OCI-M2 (cell line): Measurements from ENCODE around the gene TUFT1.

Experiments
- DNase-seq: peaks from one replicate; lab custom pipeline; 2025; ENCODE audit not compliant: unreplicated experiment; lab: John Stamatoyannopoulos, UW

The TUFT1 gene

DNA sequence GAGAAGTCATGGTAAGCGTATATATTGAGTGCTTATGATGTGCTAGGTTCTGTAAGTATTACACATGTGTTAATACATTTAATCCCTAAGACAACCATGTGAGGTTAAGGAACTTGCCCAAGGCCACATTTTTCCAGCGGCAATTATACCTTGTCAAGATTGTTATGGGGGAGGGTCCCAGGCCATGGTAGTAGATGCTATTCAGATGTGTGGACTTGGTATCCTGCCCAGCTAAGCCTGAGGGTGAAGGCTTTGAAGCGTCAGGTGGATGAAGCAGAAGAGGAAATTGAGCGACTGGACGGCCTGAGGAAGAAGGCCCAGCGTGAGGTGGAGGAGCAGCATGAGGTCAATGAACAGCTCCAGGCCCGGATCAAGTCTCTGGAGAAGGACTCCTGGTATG, 3.6 kb upstream of the TUFT1 start:
- no peak for DNase-seq

DNA sequence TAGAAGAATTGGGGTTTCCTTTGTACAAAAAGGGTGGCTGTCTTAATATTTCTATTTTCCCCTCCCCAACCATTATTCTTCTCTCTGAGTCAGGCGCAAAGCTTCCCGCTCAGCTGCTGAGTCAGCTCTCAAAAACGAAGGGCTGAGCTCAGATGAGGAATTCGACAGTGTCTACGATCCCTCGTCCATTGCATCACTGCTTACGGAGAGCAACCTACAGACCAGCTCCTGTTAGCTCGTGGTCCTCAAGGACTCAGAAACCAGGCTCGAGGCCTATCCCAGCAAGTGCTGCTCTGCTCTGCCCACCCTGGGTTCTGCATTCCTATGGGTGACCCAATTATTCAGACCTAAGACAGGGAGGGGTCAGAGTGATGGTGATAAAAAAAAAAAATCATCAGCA, 3.0 kb upstream of the TUFT1 start:
- DNase-seq, result no peak

GRCh38 chr1:151539321-151540020, 638 bp upstream of the TUFT1 start:
- no peak for DNase-seq

GRCh38 chr1:151540982-151541377, 871 bp downstream of the TUFT1 start:
- DNase-seq, result no peak

DNA sequence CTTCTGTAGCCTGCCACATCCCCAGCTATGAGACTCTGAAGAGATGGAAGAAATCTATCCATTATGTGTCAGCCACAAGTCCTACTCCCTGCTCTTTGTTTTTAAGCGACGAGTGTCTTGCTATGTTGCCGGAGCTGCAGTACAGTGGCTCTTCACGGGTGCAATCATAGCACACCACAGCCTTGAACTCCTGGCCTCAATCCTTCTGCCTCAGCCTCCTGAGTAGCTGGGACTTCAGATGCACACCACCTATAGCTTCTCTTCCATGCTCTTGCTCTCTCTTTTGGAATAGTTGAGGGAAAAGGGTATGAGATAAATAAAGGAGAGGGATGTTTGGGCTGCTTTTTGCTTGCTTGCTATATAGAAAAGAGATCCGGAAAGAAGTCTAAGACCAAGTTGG, 1.6 kb downstream of the TUFT1 start:
- DNase-seq, result no peak

GRCh38 chr1:151542710-151543129, 2.6 kb downstream of the TUFT1 start:
- DNase-seq, result no peak

- no peak for DNase-seq
Observed at GRCh38 chr1:151545542-151545941, 5.4 kb downstream of the TUFT1 start.

DNA sequence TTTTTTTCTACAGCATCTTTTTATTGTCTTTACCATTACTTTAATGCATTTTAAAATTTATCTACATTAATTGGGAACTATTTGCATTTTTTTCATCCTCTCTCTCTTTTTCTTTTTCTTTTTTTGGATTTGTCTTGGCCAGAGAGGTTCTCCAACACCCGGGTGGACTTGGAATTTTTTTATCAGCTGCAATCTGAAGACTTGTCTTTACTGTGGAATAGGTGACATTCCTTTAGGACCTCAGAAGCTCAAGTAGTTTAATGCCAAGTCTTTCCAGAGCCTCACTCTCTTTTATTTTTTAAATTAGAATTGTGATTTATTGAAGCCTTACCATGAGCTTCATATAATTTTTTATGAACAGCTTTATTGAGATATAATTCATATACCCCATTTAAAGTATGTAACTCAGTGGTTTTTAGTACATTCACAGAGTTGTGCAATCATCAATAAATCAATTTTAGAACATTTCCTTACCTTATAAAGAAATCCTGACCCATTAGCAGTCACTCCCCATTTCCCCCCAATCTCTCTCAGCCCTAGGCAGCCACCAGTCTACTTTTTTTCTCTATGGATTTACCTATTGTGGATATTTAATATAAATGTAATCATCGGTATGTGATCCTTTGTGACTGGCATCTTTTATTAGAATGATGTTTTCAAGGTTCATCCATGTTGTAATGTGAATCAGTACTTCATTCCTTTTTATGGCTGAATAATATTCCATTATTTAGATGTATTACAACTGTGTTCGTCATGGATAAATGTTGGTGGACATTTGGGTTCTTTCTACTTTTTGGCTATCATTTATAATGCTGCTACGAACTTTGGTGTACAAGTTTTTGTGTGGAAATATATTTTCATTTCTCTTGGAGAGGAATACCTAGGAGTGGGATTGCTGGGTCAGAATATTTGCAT, 6.2 kb downstream of the TUFT1 start:
- DNase-seq, result no peak

DNA sequence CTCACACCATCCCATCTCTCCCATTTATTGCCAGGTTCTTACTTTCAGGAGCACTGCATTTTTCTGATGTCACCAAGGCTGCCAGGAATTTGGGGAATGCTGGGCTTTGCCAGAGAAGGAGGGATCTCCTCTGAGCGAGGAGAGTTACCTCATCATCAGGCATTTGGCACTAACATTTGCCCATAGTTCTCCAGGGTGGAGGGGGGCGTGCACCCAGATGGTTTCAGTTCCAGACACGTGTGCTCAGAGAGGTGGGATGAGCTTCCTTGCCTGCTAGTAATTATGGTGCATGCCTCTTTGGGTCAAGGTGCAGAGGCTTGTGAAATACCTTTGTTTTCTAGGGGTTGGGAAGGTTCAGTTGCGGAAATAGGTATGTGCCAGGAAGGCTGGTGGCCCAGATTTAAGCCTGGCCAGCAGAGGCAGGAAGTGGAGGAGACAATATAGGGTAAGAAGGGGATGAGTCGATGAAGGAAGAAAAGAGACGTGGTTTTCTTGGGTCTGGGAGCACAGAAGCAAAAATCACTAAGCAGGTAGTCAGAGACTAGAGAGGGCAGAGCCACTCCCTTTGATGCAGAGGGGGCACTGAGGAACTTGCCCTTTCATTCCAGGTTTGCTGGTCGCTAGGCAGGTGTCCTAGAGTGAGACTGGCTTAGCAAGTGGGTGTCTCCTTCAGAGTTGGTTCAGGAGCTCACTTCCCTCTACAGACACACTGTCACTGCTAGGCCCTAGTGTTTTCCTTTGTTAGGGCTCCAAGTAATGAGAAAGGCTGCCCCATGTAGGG, 7.2 kb downstream of the TUFT1 start:
- DNase-seq, result no peak

- DNase-seq, result no peak
Observed at GRCh38 chr1:151547900-151548230, 7.8 kb downstream of the TUFT1 start.

DNA sequence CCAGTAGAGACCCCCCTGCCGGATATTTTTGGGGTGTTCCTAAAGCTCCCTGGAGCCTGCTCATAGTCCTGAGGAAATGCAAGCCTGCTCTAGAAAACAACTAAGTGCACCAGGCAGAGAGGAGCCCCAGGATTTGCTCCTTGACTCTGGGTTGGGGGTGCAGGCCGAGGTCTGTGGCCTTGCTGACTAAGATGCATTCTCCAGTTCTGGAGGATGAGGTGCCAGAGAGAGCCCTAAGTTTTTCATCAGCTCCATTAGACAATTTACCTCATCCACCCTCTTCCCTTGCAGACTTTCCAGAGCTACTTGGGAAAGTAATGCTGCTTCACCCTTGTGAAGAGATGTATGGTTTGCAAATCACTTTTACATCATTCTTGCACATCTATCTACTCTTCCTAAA, 9.1 kb downstream of the TUFT1 start:
- no peak for DNase-seq

- DNase-seq, result no peak
Observed at GRCh38 chr1:151553659-151554058, 13.6 kb downstream of the TUFT1 start.

- no peak for DNase-seq
Observed at GRCh38 chr1:151556052-151556451, 15.9 kb downstream of the TUFT1 start.

DNA sequence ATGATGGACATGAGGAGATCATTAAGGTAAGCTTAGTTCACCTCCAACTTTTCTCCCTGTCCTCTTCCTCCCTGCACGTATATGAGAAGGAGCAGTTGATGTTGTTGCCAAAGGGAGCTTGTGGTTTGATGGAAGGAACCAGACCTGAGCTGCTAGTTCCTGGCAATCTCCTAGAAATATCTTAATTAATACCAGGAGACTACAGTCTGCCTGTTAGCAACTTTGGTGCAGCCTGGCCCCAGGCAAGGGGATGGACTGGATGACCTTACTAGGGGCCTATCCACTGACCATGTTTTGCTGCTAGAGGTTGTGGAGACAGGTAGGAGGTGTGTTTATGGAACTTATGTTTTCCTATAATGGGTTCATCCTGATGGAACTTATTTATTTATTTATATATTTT, 22.6 kb downstream of the TUFT1 start:
- DNase-seq, result no peak

GRCh38 chr1:151563376-151563775, 23.3 kb downstream of the TUFT1 start:
- DNase-seq, result no peak

DNA sequence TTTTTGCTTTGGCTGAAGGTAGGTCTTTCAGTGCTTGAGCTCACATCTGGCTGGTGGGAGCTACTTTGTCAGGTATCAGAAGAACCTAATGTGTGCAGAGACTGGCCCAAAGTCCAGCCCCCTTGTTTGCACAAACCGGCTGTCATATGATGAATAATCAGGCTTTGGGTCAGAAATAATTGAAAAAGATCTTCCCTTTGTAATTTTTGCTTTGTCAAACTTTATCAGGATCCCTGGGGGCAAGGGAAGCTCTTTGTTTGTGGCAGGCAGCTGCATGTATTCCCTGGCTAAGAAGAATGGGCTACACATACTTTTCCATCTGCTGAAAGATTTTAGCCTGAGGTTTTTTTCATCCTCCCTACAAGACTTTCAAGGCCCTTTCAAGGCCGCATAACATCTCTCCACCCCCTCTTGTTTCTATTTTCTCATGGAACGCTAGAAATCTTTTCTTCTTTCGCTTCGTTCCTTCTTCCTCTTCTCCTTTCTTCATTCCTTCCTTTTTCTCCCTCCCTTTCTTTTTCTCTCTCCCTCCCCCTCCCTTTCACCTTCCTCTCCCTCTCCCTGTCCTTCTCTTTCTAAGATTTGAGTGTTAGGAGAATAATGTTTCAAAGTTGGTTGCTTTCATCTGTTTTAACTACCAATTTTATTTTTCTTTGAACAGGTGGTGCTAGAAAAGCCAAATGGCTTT, 25.5 kb downstream of the TUFT1 start:
- DNase-seq, result no peak

GRCh38 chr1:151568626-151569088, 28.5 kb downstream of the TUFT1 start:
- no peak for DNase-seq

- no peak for DNase-seq
Observed at GRCh38 chr1:151570819-151571218, 30.7 kb downstream of the TUFT1 start.

GRCh38 chr1:151574575-151575529, 34.7 kb downstream of the TUFT1 start:
- no peak for DNase-seq

DNA sequence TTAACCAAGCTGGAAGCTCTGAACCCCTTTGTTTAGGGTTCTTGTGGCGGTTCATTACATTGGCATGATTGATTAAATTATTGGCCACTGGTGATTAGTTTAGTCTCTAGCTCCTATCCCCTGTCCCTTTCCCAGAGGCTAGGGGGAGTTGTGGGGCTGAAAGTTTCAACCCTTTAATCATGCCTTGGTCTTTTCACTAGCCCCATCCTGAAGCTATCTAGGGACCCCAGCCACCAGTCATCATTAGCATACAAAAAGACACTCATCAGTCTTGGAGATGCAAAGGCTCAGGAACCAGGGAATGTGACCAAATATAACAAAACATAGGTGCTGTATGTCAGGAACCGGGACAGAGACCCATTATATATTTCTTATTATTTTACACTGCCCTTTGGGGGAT, 37.1 kb downstream of the TUFT1 start:
- no peak for DNase-seq
